Renal pelvis (tissue), 4 donors: Measurements from ENCODE around the gene ATOSB. TPM values are rescaled to one million over a fixed set of nuclear protein-coding genes. Genes with fewer than 3 reads are reported as not detected.
A peak's percentile ranks its signal among the peaks of the same experiment; 100 is the strongest.

Experiments used
- DNase-seq: peaks from one replicate; pipeline ENCODE4 v3.0.0-alpha.2; 2013
- polyA plus RNA-seq, 3 donors: library from polyadenylated mRNA; unstranded; fragments of 120-200 nt; gene quantifications; one replicate each; pipeline ENCODE4 v1.2.1, GENCODE V29; 2013; ENCODE audit not compliant: insufficient read length in 3 of 3

The ATOSB gene
- polyA plus RNA-seq, 3 donors, result 13.8 to 16.0 (median 15.1) TPM

DNA sequence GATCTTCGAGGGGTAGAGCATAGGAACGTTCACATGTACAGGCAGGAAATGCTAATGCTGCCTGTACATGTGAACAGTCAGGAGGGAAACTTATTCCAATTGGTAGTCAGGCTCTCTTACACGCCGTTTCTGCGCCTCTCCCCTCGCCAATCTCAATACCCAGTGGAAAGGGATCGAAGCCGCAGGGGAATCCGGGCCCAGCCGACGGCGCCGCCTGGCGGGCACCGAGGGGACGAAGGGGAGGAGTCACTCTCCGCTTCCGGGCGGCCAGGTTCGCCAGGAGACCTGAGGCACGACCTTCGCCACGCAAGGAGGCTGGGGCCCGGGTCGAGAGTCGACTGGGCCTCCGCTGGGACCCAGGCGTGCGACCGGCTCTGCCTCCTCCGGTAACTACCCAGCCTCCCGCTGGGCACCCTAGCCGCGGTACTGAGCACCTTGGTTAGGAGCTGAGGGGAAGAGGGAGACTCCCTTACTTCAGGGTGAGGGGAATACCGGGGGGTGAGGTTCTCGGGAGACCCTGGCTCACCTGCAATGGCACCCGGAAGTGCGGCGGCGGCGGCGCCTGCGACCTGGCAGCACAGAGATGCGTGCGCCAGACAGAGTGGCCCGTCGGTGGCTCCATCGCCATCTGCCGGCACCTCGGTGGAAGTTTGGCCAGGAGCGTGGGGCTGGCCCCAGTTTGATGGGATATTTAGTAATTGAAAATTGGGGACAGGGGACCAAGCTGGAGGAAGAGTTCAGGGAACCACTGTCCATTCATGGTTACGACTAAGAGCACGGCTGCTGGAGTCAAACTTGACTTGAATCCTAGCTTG, 19.4 kb downstream of the ATOSB start, which contains the start of gene PIGO:
Gene PIGO (minus strand): TSS at position 557 of the 815 bp plus-strand sequence. CDS start 1,026 bp downstream, outside the sequence.
- peak; percentile 88 for DNase-seq

- no peak for DNase-seq
Observed at GRCh38 chr9:35091536-35091935, 24.1 kb downstream of the ATOSB start.

DNA sequence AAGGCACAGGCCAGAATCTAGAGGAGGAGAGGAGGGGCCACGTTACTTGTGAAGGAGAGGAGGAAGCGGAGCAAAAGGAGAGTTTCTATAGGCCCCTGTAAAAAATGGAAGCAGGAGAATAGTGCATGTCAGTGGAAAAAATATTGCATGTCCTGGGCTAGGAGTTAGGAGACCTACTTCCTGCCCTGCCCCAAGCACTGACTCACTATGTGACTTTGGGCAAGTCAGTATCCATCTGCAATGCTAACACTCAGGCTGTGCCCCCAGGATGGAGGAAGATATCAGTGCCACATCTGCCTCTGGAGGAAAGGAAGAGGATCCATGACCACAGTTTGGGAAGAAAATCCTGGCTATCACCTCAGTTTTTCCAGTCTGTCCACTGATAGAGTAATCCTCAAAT, 26.2 kb downstream of the ATOSB start:
- DNase-seq, result no peak

DNA sequence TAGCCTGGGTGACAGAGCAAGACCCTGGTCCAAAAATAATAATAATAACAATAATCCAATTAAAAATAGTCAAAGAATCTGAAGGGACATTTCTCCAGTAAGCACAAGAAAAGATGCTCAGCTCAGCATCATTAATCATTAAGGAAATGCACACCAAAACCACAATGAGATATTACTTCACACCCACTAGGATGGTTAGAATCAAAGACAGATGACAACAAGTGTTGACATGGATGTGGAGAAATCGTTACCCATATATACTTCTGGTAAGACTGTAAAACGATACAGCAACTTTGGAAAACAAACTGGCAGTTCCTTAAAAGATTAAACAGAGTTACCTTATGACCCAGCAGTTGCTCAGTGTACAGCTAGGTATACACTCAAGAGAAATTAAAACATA, 30.6 kb downstream of the ATOSB start:
- no peak for DNase-seq

DNA sequence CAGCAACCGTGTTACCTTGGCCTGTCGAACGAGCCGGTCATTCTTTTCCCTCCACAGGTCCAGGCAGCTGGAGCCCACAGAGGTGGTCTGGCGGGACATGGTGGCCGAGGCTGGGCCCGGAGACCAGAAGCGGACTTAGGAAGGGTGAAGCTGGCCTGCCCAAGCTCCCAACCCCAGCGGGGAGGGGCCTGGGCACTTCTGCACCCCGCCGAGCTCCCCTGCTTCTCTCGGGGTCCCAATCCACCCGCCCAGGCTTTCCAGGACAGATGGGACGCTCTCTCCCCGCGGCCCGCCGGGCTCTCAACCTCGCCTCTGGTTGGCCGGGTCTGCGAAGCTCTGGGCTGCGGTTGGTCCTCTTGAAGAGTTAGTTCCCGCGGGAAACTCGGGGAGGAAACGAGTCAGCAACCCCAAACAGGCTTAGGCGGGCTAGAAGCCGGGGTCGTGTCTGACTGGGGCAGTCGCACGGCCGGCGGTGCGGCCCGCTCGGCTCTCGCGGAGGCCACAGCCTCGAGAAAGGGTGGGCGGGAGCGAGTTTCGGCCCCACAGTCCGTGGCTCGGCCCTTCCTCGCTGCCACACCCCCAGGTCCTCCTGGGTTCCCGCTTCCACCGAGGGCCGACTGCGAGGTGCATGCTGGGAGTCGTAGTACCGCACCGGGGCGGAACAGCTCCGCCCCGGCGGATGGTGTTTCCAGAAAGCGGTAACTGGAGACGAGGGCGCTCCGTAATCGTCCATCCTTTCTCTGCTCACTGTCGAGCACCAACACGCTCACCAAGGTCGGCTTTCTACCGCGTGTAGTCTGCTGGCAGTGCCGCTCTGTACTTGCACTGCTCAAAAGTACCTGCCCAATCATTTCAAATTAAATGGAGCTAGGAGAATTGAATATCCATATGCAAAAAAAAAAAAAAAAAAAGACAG, 36.0 kb downstream of the ATOSB start, which contains the start of gene FANCG:
Gene FANCG (minus strand): TSS at position 517 of the 916 bp plus-strand sequence. CDS start 418 bp downstream, at position 99.
- DNase-seq, result peak; percentile 91

DNA sequence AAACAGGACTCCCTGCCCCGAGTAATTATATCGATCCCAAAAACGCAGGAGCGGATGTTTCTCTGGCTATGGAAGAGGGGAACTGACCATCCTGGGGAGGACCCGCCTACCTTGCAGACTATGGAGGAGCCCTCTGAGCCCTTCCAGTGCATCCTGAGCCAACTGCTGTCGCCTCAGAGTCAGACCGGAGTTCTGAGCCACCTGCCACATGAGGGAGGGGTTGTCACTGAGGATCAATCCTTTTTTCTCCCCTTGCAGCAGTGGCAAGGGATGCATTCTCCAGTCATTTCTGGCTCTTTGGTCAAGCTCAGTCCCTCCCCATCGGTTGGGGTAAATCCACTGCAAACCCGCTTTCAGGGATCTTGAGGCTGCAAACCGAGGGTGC, 36.6 kb downstream of the ATOSB start:
- no peak for DNase-seq

GRCh38 chr9:35078066-35078465, 37.6 kb downstream of the ATOSB start:
- no peak for DNase-seq

GRCh38 chr9:35076848-35077247, 38.8 kb downstream of the ATOSB start:
- no peak for DNase-seq

- DNase-seq, result no peak
Observed at GRCh38 chr9:35075358-35075757, 40.3 kb downstream of the ATOSB start.

DNA sequence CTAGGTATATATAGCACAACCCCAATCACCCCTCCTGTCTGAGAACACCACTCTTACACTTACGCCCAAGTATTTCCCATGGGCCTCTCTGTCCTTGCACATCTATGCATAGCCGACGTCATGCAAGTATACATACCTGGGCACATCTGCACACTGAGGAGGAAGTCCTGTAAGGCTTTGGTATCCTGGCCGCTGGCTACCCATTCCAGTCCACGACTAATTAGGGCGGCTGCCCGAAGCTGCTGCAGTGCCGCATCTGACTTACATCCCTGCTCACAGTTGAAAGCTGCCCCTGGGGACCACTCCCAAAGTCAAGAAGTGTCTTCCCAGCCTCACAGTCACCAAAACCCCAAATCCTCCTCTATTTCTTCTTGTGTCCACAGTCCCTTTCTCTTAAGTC, 40.9 kb downstream of the ATOSB start:
- no peak for DNase-seq

DNA sequence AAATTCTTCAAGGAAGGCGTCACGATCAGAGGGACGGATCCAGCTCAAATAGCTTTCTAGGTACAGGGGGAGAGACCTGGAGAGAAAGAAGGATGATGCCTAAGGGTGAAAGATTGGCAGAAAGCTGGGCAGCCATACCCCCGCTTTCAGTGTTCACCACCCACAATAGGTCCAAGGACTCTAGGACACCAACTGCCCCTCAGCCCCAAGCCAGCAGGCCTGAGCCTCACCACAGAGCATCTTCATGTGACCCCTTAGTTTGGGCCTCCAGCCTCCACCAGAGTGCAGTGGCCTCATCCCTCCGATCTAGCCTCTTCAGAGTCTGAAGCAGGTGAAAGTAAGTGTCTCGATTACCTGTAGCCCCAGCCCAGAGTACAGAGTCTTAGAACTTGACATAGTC, 41.5 kb downstream of the ATOSB start:
- DNase-seq, result no peak

GRCh38 chr9:35073279-35073612, 42.4 kb downstream of the ATOSB start:
- no peak for DNase-seq

DNA sequence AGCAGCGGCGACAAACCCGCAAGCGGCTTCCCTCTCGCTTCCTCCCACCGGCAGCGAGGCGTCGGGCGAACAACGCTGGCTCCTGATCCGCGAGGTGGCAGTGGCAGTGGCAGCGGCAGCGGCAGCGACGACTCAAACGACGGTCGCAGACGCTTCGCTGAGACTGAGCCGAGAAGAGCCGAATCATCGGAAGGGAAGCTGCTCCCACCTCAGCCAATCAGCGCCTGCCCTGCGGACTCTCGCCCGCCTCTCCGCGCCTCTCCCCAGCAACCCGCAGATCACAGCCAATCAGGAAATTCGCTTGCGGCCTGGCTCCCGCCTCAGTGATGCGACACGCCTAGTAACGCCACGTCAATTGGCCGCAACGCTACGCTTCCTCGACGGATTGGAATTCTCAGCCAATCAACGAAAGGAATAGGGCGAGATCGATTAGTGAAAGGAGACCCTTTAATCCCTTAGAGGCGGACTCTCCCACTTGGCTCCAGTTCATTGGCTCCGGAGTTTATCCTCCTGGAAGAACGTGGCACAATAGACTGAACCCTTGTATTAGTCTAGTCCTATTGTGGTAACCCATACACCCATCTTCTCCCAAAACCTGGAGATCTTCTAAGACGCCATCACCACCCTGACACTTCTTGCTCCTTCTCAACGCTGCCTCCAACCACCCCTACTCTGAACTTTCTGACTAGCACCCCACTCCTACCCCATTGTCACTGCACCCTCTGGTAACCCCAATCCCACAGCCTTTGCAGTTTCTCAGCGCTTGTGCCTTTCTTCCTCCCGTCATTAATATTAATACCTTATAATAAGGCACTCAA, 43.0 kb downstream of the ATOSB start, which contains the start of gene VCP:
Gene VCP (minus strand): TSS at position 165 of the 818 bp plus-strand sequence. CDS start 272 bp downstream, outside the sequence.
- peak; percentile 98 for DNase-seq

DNA sequence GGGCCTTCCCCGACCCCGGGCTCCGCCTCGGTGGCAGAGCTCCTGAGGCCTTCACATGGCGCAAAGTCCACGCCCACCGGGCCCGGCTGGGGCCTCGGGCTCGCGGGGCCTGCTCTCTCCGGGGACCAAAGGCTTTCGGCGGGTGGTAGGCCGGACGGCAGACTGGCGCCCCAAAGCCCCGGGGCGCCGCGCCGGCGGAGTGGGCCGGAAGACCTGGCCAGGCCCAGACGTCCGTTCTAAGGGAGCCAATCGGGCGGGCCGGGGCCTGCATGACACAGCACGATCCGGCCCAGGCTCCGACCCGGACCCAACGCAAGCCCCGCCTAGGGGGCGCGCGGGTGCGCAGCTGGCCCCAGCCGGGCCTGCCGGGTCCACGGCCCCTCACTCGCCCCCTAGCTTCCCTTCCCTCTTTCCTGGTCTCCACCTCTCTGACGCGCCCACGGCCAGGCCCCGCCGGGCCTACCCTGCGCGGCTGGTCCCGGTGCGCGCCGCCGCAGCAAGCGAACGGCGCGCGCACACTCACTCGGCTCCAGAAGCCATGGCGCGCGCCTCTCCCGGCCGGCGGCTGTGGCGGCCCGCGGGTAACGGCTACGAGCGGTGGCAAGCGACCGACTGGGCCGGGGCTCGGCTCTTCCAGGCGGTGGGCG, 43.7 kb downstream of the ATOSB start:
- DNase-seq, result peak; percentile 86

DNA sequence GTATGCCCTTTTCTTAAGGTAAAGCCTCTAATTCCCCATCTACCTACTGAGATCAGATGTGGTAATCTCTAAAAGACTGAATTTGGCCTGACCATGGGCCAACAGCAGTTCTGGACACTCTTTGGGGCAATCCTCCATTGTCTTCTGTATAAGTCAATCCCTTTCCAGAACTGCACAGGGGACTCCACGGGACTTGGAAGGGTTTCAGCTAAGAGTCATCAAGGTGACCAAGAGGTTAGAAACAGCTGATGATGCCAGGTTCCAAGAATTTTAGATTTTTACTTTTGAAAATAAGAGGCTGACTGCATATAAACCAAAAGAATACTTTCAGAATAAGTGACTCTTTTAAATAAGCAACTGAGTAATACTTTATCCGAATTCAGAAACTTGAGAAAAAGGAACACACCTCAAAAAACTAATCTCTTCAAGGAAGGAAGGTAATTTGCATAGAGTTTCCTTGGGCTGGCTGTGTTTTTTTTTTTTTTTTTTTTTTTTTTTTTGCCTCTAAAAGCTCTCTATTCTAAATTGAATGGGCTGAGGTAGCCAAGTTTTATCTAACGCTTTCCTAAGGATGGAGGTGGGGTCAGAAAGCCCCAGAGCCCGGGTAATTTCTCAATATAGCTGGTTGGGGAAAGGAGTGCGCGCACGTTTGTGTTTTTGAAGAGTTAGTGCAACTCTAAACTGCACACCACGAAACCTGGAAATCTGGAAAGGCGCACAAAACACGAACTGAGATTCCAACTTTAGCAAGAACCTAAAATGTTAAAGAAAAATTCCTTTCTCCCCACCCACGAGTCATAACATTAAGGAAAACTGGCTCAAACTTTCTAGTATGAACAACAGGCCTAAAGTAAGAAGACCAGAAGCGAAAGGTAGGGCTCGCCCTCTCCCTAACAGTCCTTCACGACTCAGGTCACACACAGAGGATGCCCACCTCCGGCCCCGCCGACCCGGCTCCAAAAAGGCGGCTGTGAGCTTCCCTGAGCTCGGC, 44.5 kb downstream of the ATOSB start:
- DNase-seq, result no peak

- no peak for DNase-seq
Observed at GRCh38 chr9:35069020-35069419, 46.6 kb downstream of the ATOSB start.

DNA sequence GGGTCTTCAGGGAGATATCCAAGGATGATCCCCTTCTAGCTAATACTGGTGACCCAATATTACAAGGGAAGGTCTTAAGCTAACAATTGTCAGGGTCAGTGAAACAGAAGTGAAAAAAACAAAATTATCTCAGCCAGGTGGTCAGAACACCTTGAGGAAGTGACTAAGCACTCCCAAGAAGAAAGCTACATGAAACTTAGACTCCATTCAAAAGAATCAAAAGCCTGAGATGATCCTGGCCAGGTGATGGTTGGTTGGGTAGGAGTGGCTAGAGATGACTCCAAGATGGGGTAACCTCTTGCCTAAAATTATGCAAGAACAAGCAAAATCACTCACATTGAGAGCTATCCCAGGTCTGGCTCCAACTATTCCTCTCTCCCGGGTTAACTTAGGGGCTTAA, 48.6 kb downstream of the ATOSB start:
- no peak for DNase-seq

DNA sequence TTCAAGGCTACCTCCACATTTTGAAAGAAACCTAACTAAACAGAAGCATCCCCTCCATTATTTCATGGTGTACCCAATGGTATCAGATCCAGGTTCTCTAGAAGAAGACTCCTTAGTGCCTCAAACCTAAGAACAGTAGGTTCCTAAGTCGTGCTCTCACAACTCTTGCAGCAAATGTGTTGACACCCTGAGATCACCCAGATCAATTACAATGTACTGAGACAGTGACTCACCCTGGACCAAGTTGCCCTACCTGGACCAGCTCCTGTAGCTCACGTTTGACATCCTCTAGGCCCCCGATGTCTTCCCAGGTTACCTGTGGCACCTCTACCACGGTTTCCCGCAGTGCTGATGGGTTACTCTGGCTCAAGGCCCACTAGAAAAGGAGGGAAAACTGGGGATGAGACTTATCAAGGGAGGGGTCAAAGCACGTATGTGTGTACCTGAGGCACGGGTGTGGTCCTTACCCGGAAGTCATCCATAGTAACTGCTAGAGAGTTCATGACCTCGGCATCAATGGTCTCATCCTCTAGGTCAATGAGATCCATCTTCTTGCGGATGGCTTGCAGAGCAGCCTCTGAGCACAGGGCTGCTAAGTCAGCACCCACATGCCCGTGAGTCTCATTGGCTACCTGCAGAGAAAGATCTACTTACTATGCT, 55.0 kb downstream of the ATOSB start:
- no peak for DNase-seq

- DNase-seq, result no peak
Observed at GRCh38 chr9:35059438-35059837, 56.2 kb downstream of the ATOSB start.

- DNase-seq, result no peak
Observed at GRCh38 chr9:35057271-35057620, 58.4 kb downstream of the ATOSB start.
